Measurements from ENCODE around the gene PMEPA1.
"Not testable (repeated sequence)": the region's sequence is repeated elsewhere in the genome, so short reads cannot be mapped to it uniquely, and the experiment has no call there.

Gene PMEPA1

GRCh38 chr20:57628962-57629308 is 80.9 kb downstream of the PMEPA1 start:
- peaks cover 20 to 30% of the 10 kb centered on the region in 2 donors for H3K4me1 Mint-ChIP-seq

GRCh38 chr20:57628047-57628961 is 81.5 kb downstream of the PMEPA1 start:
- Mint-ChIP-seq H3K9me3 (peaks cover 11% of the 10 kb centered on the region in 2 donors), H3K27ac (peak overlapping the region; percentile 93), H3K27me3 (peaks cover 6 to 12% of the 10 kb centered on the region in 2 donors), H3K36me3 (peaks cover 9 to 35% of the 10 kb centered on the region in 2 donors), H3K4me1 (peaks cover 20 to 30% of the 10 kb centered on the region in 2 donors), H3K4me3 (peak overlapping the region; percentile 73 to 82)
- ATAC-seq (replicated peaks) (peak; percentile 68 to 74), DNase-seq (no peak)

More at GRCh38 chr20:57628962-57629308, 80.9 kb downstream of the PMEPA1 start:
- H3K9me3 Mint-ChIP-seq = peaks cover 11 to 13% of the 10 kb centered on the region in 2 donors
- ATAC-seq (replicated peaks); DNase-seq: not testable (repeated sequence)
- H3K27me3 Mint-ChIP-seq = peaks cover 8 to 15% of the 10 kb centered on the region in 2 donors
- peaks cover 11 to 31% of the 10 kb centered on the region in 2 donors for H3K36me3 Mint-ChIP-seq
- H3K27ac Mint-ChIP-seq = peak overlapping the region; percentile 94
- H3K4me3 Mint-ChIP-seq = peak overlapping the region; percentile 84 to 86

- Mint-ChIP-seq H3K36me3 (peaks cover 8 to 35% of the 10 kb centered on the region in 2 donors), H3K4me1 (peaks cover 25 to 37% of the 10 kb centered on the region in 2 donors), H3K9me3 (peaks cover 10 to 11% of the 10 kb centered on the region in 2 donors), H3K27me3 (peaks cover 4 to 5% of the 10 kb centered on the region in 2 donors), H3K4me3 (peak overlapping the region in 1 of 2 donors; percentile 52), H3K27ac (peak overlapping the region; percentile 17)
- DNase-seq = no peak
- no peak for ATAC-seq (replicated peaks)
Measured at GRCh38 chr20:57627339-57627738, 82.5 kb downstream of the PMEPA1 start.

- Mint-ChIP-seq H3K36me3 (peaks cover 8 to 35% of the 10 kb centered on the region in 2 donors), H3K4me1 (peaks cover 33 to 50% of the 10 kb centered on the region in 2 donors), H3K27ac (no peak overlapping the region), H3K9me3 (peaks cover 10 to 11% of the 10 kb centered on the region in 2 donors), H3K4me3 (no peak overlapping the region), H3K27me3 (no peaks in the 10 kb centered on the region)
- ATAC-seq (replicated peaks) = no peak
- no peak for DNase-seq
Measured at GRCh38 chr20:57625978-57626377, 83.8 kb downstream of the PMEPA1 start.

GRCh38 chr20:57625181-57625958 is 84.4 kb downstream of the PMEPA1 start:
- H3K27ac Mint-ChIP-seq = no peak overlapping the region
- H3K4me3 Mint-ChIP-seq = no peak overlapping the region
- H3K9me3 Mint-ChIP-seq = peaks cover 10 to 11% of the 10 kb centered on the region in 2 donors
- peaks cover 8 to 35% of the 10 kb centered on the region in 2 donors for H3K36me3 Mint-ChIP-seq
- H3K4me1 Mint-ChIP-seq = peaks cover 36 to 54% of the 10 kb centered on the region in 2 donors
- DNase-seq (no peak), ATAC-seq (replicated peaks) (no peak)
- no peaks in the 10 kb centered on the region for H3K27me3 Mint-ChIP-seq

- H3K27ac Mint-ChIP-seq = no peak overlapping the region
- peaks cover 37 to 54% of the 10 kb centered on the region in 2 donors for H3K4me1 Mint-ChIP-seq
- H3K27me3 Mint-ChIP-seq = no peaks in the 10 kb centered on the region
- peaks cover 6 to 8% of the 10 kb centered on the region in 2 donors for H3K9me3 Mint-ChIP-seq
- DNase-seq = no peak
- no peak for ATAC-seq (replicated peaks)
- H3K36me3 Mint-ChIP-seq = peaks cover 5 to 27% of the 10 kb centered on the region in 2 donors
- no peak overlapping the region for H3K4me3 Mint-ChIP-seq
Measured at GRCh38 chr20:57624124-57624523, 85.7 kb downstream of the PMEPA1 start.

GRCh38 chr20:57622579-57623381 is 87.0 kb downstream of the PMEPA1 start:
- H3K4me1 Mint-ChIP-seq = peaks cover 45 to 58% of the 10 kb centered on the region in 2 donors
- H3K4me3 Mint-ChIP-seq = peak overlapping the region in 1 of 2 donors; percentile 25
- H3K27ac Mint-ChIP-seq = peak overlapping the region; percentile 47
- peaks cover 5 to 27% of the 10 kb centered on the region in 2 donors for H3K36me3 Mint-ChIP-seq
- H3K27me3 Mint-ChIP-seq = no peaks in the 10 kb centered on the region
- ATAC-seq (replicated peaks) (no peak), DNase-seq (peak; percentile 48)
- peaks cover 6 to 8% of the 10 kb centered on the region in 2 donors for H3K9me3 Mint-ChIP-seq

- H3K4me1 Mint-ChIP-seq = peaks cover 49 to 59% of the 10 kb centered on the region in 2 donors
- DNase-seq = no peak
- peak overlapping the region in 1 of 2 donors; percentile 25 for H3K4me3 Mint-ChIP-seq
- no peaks in the 10 kb centered on the region for H3K27me3 Mint-ChIP-seq
- ATAC-seq (replicated peaks) = no peak
- H3K9me3 Mint-ChIP-seq = peaks cover 6 to 8% of the 10 kb centered on the region in 2 donors
- H3K36me3 Mint-ChIP-seq = peaks cover 5 to 27% of the 10 kb centered on the region in 2 donors
- H3K27ac Mint-ChIP-seq = peak overlapping the region; percentile 47
Measured at GRCh38 chr20:57622201-57622570, 87.6 kb downstream of the PMEPA1 start.

- ATAC-seq (replicated peaks) (no peak), DNase-seq (no peak)
- H3K4me3 Mint-ChIP-seq = peak overlapping the region; percentile 64 to 80
- peaks cover 6 to 8% of the 10 kb centered on the region in 2 donors for H3K9me3 Mint-ChIP-seq
- H3K4me1 Mint-ChIP-seq = peaks cover 52 to 63% of the 10 kb centered on the region in 2 donors
- H3K36me3 Mint-ChIP-seq = peaks cover 5 to 27% of the 10 kb centered on the region in 2 donors
- H3K27me3 Mint-ChIP-seq = no peaks in the 10 kb centered on the region
- peak overlapping the region; percentile 81 for H3K27ac Mint-ChIP-seq
Measured at GRCh38 chr20:57621421-57622200, 88.2 kb downstream of the PMEPA1 start.

- peaks cover 5 to 24% of the 10 kb centered on the region in 2 donors for H3K36me3 Mint-ChIP-seq
- H3K4me3 Mint-ChIP-seq = peak overlapping the region; percentile 64 to 80
- peaks cover 6 to 8% of the 10 kb centered on the region in 2 donors for H3K9me3 Mint-ChIP-seq
- H3K27ac Mint-ChIP-seq = peak overlapping the region; percentile 81
- H3K4me1 Mint-ChIP-seq = peaks cover 51 to 69% of the 10 kb centered on the region in 2 donors
- no peaks in the 10 kb centered on the region for H3K27me3 Mint-ChIP-seq
- DNase-seq (no peak), ATAC-seq (replicated peaks) (peak; percentile 10)
Measured at GRCh38 chr20:57620999-57621398, 88.8 kb downstream of the PMEPA1 start.

GRCh38 chr20:57620274-57620990 is 89.4 kb downstream of the PMEPA1 start, which contains the start of gene ZBP1:
ZBP1 (minus strand) TSS chr20:57620426; CDS start chr20:57620295, 131 bp downstream.
- H3K9me3 Mint-ChIP-seq = peaks cover 3 to 4% of the 10 kb centered on the region in 2 donors
- peak within 1 kb of the TSS; percentile 87 for H3K27ac Mint-ChIP-seq
- peak within 1 kb of the TSS; percentile 64 to 80 for H3K4me3 Mint-ChIP-seq
- DNase-seq = peak; percentile 68
- no peaks in the 10 kb centered on the region for H3K27me3 Mint-ChIP-seq
- peaks cover 2 to 19% of the 10 kb centered on the region in 2 donors for H3K36me3 Mint-ChIP-seq
- ATAC-seq (replicated peaks) = peak; percentile 35 to 51
- H3K4me1 Mint-ChIP-seq = peaks cover 48 to 71% of the 10 kb centered on the region in 2 donors

GRCh38 chr20:57619051-57619831 is 90.6 kb downstream of the PMEPA1 start:
- Mint-ChIP-seq H3K36me3 (peaks cover 4 to 11% of the 10 kb centered on the region in 2 donors), H3K27ac (peak overlapping the region; percentile 87), H3K4me3 (peak overlapping the region; percentile 64 to 72), H3K27me3 (no peaks in the 10 kb centered on the region), H3K9me3 (no peaks in the 10 kb centered on the region), H3K4me1 (peaks cover 48 to 71% of the 10 kb centered on the region in 2 donors)
- DNase-seq (peak; percentile 79), ATAC-seq (replicated peaks) (peak; percentile 82 to 85)

Measured in stimulated activated naive B cell treated with anti-CD40 and anti-IgM and Interleukin-4, amounts not matched to agents 10 μg/mL and 1 μg/mL and 100 μg/mL, for 72 hours (primary cell).